Smooth muscle cell (in vitro differentiated cells): ENCODE results near the gene PGAP6. TPM values are rescaled to one million over a fixed set of nuclear protein-coding genes. Genes with fewer than 3 reads are reported as not detected.

Experiments
- DNase-seq: peaks from one replicate; lab custom pipeline; 2025; ENCODE audit not compliant: unreplicated experiment; lab: John Stamatoyannopoulos, UW
- H2AFZ ChIP-seq: fragments of 200-600 bp; sonication (generic); 2 replicates; pipeline ENCODE4 v1.6.0; 2016; ENCODE audit warnings: antibody characterized with exemption, low read depth, mild to moderate bottlenecking
- H3F3A ChIP-seq: fragments of 200-600 bp; sonication (generic); 2 replicates; pipeline ENCODE4 v1.6.0; 2017; ENCODE audit warnings: antibody characterized with exemption, low read depth
- H3K27ac ChIP-seq: fragments of 200-600 bp; sonication (generic); 2 replicates; pipeline ENCODE4 v1.5.1; 2016; ENCODE audit warnings: low read depth, mild to moderate bottlenecking
- H3K27me3 ChIP-seq: fragments of 200-600 bp; sonication (generic); 2 replicates; pipeline ENCODE4 v1.6.1; 2016; ENCODE audit warnings: low read depth, mild to moderate bottlenecking
- H3K36me3 ChIP-seq: fragments of 200-600 bp; sonication (generic); 2 replicates; pipeline ENCODE4 v1.5.1; 2016; ENCODE audit warnings: low read depth
- H3K4me1 ChIP-seq: fragments of 200-600 bp; sonication (generic); 2 replicates; pipeline ENCODE4 v1.5.1; 2016; ENCODE audit warnings: low read depth
- H3K4me2 ChIP-seq: fragments of 200-600 bp; sonication (generic); 2 replicates; pipeline ENCODE4 v1.6.0; 2016; ENCODE audit warnings: mild to moderate bottlenecking
- H3K4me3 ChIP-seq: fragments of 200-600 bp; sonication (generic); 2 replicates; pipeline ENCODE4 v1.5.1; 2016; ENCODE audit warnings: mild to moderate bottlenecking
- H3K79me2 ChIP-seq: fragments of 200-600 bp; sonication (generic); 2 replicates; pipeline ENCODE4 v1.6.0; 2016; ENCODE audit warnings: low read depth, mild to moderate bottlenecking
- H3K9ac ChIP-seq: fragments of 200-600 bp; sonication (generic); 2 replicates; pipeline ENCODE4 v1.6.0; 2016; ENCODE audit warnings: low read depth
- H3K9me3 ChIP-seq: fragments of 200-600 bp; sonication (generic); replicated peaks from 2 replicates; pipeline ENCODE4 v1.5.1; 2016; ENCODE audit warnings: low read depth
- H4K20me1 ChIP-seq: fragments of 200-600 bp; sonication (generic); 2 replicates; pipeline ENCODE4 v1.6.0; 2016; ENCODE audit warnings: low read depth
- WGBS: methylation state at CpG from one replicate; pipeline ENCODE4 v1.1.7; 2016; ENCODE audit warnings: low lambda C conversion rate; 5-methylcytosine and 5-hydroxymethylcytosine counted together
- polyA plus RNA-seq: library from polyadenylated mRNA; unstranded; fragments of >200 nt; fragmentation: Nextera tagmentation; extraction: Ambion mirVana; gene quantifications from 2 replicates; pipeline ENCODE4 v1.2.1, GENCODE V29; 2016
- total RNA-seq: library from RNA; depleted of rRNA; stranded (reverse); fragments of >200 nt; gene quantifications from 2 replicates; pipeline ENCODE4 v1.2.3, GENCODE V29; 2014
- TF ChIP-seq, protein P1 (sequence below): fragments of 200-600 bp; sonication (generic); IDR thresholded peaks from 2 replicates; pipeline ENCODE4 v1.5.1; 2017; ENCODE audit warnings: borderline replicate concordance, mild to moderate bottlenecking, antibody characterized with exemption; ENCODE audit not compliant: insufficient read depth, poor library complexity, severe bottlenecking

The PGAP6 gene
- total and polyA plus RNA-seq, 2 experiments from 2014 or later: 57.1 to 80.0 TPM

- H4K20me1 ChIP-seq: peaks cover 24% of the 10 kb centered on the region
- H3K4me3 ChIP-seq: peak overlapping the region; percentile 79
- TF ChIP-seq, protein P1, sequence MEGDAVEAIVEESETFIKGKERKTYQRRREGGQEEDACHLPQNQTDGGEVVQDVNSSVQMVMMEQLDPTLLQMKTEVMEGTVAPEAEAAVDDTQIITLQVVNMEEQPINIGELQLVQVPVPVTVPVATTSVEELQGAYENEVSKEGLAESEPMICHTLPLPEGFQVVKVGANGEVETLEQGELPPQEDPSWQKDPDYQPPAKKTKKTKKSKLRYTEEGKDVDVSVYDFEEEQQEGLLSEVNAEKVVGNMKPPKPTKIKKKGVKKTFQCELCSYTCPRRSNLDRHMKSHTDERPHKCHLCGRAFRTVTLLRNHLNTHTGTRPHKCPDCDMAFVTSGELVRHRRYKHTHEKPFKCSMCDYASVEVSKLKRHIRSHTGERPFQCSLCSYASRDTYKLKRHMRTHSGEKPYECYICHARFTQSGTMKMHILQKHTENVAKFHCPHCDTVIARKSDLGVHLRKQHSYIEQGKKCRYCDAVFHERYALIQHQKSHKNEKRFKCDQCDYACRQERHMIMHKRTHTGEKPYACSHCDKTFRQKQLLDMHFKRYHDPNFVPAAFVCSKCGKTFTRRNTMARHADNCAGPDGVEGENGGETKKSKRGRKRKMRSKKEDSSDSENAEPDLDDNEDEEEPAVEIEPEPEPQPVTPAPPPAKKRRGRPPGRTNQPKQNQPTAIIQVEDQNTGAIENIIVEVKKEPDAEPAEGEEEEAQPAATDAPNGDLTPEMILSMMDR: no peak
- peaks cover 30% of the 10 kb centered on the region for H3K79me2 ChIP-seq
- H3F3A ChIP-seq: peaks cover 12% of the 10 kb centered on the region
- H3K36me3 ChIP-seq: no peaks in the 10 kb centered on the region
- no peak overlapping the region for H3K27ac ChIP-seq
- 15% methylated on average over 33 of the region's 33 CpGs for WGBS
- no peaks in the 10 kb centered on the region for H3K27me3 ChIP-seq
- no peak for DNase-seq
- H3K9me3 ChIP-seq: no peaks in the 10 kb centered on the region
- no peak overlapping the region for H3K9ac ChIP-seq
- H3K4me2 ChIP-seq: peak overlapping the region; percentile 100
- H2AFZ ChIP-seq: no peak overlapping the region
- peaks cover 16% of the 10 kb centered on the region for H3K4me1 ChIP-seq
Measured at GRCh38 chr16:383326-384051, 1.7 kb upstream of the PGAP6 start.

- Histone ChIP-seq H3K27me3 (no peaks in the 10 kb centered on the region), H3F3A (peaks cover 5% of the 10 kb centered on the region), H3K4me2 (peak overlapping the region; percentile 100), H3K79me2 (peaks cover 30% of the 10 kb centered on the region), H3K9me3 (no peaks in the 10 kb centered on the region), H3K4me3 (peak overlapping the region; percentile 92), H2AFZ (peak overlapping the region; percentile 73), H3K4me1 (peaks cover 12% of the 10 kb centered on the region), H4K20me1 (peaks cover 25% of the 10 kb centered on the region), H3K27ac (peak overlapping the region; percentile 6), H3K36me3 (no peaks in the 10 kb centered on the region), H3K9ac (peak overlapping the region; percentile 69)
- WGBS: 1% methylated on average over 32 of the region's 73 CpGs
- DNase-seq: no peak
- TF ChIP-seq, protein P1: peak; percentile 2
Measured at GRCh38 chr16:381012-381788, 578 bp downstream of the PGAP6 start.

DNA sequence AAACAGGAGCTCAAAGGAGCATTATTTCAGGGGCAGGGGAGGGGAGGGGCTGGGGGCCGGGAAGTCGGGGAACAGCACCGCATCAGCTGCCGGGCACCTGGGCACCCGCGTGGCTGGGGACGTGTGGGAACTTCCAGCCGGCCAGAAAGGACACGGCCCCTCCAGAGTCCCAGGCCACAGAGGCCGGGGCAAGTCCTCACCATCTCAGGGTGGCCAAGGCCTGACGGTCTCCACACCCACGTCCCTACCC lies 1.1 kb downstream of the PGAP6 start:
- Histone ChIP-seq H3K36me3 (no peaks in the 10 kb centered on the region), H3K9me3 (no peaks in the 10 kb centered on the region), H3K27ac (peak overlapping the region; percentile 6), H3K79me2 (peaks cover 30% of the 10 kb centered on the region), H3F3A (peaks cover under 1% of the 10 kb centered on the region), H3K4me3 (peak overlapping the region; percentile 92), H3K27me3 (no peaks in the 10 kb centered on the region), H4K20me1 (peaks cover 25% of the 10 kb centered on the region), H3K9ac (peak overlapping the region; percentile 69), H3K4me2 (peak overlapping the region; percentile 100), H2AFZ (peak overlapping the region; percentile 73), H3K4me1 (peaks cover 12% of the 10 kb centered on the region)
- 0% methylated on average over 4 of the region's 12 CpGs for WGBS
- TF ChIP-seq, protein P1: no peak
- no peak for DNase-seq
